Colonic mucosa (tissue), 4 donors: ENCODE data around the gene ELOVL2. TPM values are rescaled to one million over a fixed set of nuclear protein-coding genes. Genes with fewer than 3 reads are reported as not detected.

Experiments used
- DNase-seq: peaks from one replicate; pipeline ENCODE4 v3.0.0-alpha.2; 2020
- H3K27ac ChIP-seq: fragments of 200-600 bp; one replicate; pipeline ENCODE4 v1.8.0; 2021
- H3K27me3 ChIP-seq: fragments of 200-600 bp; one replicate; pipeline ENCODE4 v1.8.0; 2021
- H3K36me3 ChIP-seq: fragments of 200-600 bp; one replicate; pipeline ENCODE4 v1.8.0; 2021
- H3K4me1 ChIP-seq: fragments of 200-600 bp; one replicate; pipeline ENCODE4 v1.8.0; 2021; ENCODE audit warnings: mild to moderate bottlenecking
- H3K4me3 ChIP-seq: fragments of 200-600 bp; one replicate; pipeline ENCODE4 v1.8.0; 2021
- H3K9ac ChIP-seq, 2 donors: one replicate each; pipeline ENCODE4 v1.7.0; 2013; ENCODE audit warnings: control low read depth in 2 of 2, low read depth in 2 of 2, low read length in 2 of 2
- H3K9me3 ChIP-seq: fragments of 200-600 bp; one replicate; pipeline ENCODE4 v1.8.0; 2021
- intact Hi-C: fragments of 100-400 bp; cut with DNase I; formaldehyde crosslinking; loops from one replicate; pipeline ENCODE4 v1.14.1; 2022
- total RNA-seq, 2 donors: library from RNA; stranded (reverse); fragmentation: NEBNext Ultra II Directional in 1 of 2; extraction: Animal tissue kit (Norgen Biotek cat#: 25700) in 1 of 2; gene quantifications; one replicate each; pipeline ENCODE4 v1.2.1, GENCODE V29; 2021
- TF ChIP-seq, protein P1 (sequence below): fragments of 200-600 bp; IDR thresholded peaks from one replicate; pipeline ENCODE4 v1.8.0; 2022; ENCODE audit warnings: antibody characterized with exemption, mild to moderate bottlenecking
- donor health status: healthy.
- donor health status: DM: no; HTN: no; CAD: no.
- donor health status: DM: no; HTN: no; CAD: no.

Gene ELOVL2
- total RNA-seq, 2 donors from 2014 or later, result 0.05 to 0.11 TPM

GRCh38 chr6:11039040-11039439, 5.1 kb downstream of the ELOVL2 start:
- H3K4me1 ChIP-seq, result no peaks in the 10 kb centered on the region
- TF ChIP-seq, protein P1, sequence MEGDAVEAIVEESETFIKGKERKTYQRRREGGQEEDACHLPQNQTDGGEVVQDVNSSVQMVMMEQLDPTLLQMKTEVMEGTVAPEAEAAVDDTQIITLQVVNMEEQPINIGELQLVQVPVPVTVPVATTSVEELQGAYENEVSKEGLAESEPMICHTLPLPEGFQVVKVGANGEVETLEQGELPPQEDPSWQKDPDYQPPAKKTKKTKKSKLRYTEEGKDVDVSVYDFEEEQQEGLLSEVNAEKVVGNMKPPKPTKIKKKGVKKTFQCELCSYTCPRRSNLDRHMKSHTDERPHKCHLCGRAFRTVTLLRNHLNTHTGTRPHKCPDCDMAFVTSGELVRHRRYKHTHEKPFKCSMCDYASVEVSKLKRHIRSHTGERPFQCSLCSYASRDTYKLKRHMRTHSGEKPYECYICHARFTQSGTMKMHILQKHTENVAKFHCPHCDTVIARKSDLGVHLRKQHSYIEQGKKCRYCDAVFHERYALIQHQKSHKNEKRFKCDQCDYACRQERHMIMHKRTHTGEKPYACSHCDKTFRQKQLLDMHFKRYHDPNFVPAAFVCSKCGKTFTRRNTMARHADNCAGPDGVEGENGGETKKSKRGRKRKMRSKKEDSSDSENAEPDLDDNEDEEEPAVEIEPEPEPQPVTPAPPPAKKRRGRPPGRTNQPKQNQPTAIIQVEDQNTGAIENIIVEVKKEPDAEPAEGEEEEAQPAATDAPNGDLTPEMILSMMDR, result no peak
- intact Hi-C loops, result no loop called here
- no peaks in the 10 kb centered on the region for H3K9me3 ChIP-seq
- peaks cover 11% of the 10 kb centered on the region for H3K27me3 ChIP-seq
- no peak overlapping the region for H3K9ac ChIP-seq
- no peak overlapping the region for H3K4me3 ChIP-seq
- no peak for DNase-seq
- no peak overlapping the region for H3K27ac ChIP-seq
- H3K36me3 ChIP-seq, result no peaks in the 10 kb centered on the region

DNA sequence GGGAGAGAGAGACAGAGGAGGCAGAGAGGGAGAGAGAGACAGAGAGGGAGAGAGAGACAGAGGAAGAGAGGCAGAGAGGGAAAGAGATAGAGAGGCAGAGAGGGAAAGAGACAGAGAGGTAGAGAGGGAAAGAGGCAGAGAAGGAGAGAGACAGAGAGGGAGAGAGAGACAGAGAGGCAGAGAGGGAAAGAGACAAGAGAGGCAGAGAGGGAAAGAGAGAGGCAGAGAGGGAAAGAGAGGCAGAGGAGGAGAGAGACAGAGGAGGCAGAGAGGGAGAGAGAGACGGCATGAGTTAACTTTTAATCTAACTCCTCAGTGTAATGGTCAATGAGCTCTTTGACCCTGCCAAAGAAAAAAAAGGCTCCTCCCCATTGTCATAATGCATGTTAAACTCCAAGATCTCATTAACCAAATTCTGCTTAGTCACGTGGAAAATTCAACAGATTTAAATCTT, 7.1 kb downstream of the ELOVL2 start:
- Histone ChIP-seq H3K4me3 (no peak overlapping the region), H3K9ac (no peak overlapping the region), H3K27me3 (peaks cover 4% of the 10 kb centered on the region), H3K36me3 (no peaks in the 10 kb centered on the region), H3K4me1 (no peaks in the 10 kb centered on the region), H3K27ac (no peak overlapping the region), H3K9me3 (no peaks in the 10 kb centered on the region)
- intact Hi-C loops, result no loop called here
- TF ChIP-seq, protein P1, result no peak
- no peak for DNase-seq

DNA sequence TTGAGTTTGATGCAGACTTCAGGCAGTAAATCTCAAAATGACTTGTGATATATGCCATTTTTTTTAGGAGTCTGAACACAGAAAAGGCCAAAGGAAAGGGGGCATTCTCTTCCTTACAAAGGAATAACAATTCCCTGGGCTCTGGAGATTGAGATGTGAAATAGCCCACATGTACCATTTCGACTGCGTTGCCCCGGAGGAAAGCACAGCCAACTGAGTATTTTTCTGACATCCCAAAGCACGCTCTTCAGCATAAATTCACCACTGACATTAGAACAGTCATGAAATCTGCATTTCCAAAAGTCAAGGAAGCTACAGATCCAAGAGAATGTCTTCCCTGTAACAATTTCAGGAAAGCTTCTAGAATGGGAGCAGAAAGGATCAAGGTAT, 7.8 kb downstream of the ELOVL2 start:
- Histone ChIP-seq H3K9ac (no peak overlapping the region), H3K4me1 (no peaks in the 10 kb centered on the region), H3K36me3 (no peaks in the 10 kb centered on the region), H3K27me3 (peaks cover 4% of the 10 kb centered on the region), H3K4me3 (no peak overlapping the region), H3K9me3 (no peaks in the 10 kb centered on the region), H3K27ac (no peak overlapping the region)
- no peak for DNase-seq
- intact Hi-C loops, result no loop called here
- TF ChIP-seq, protein P1, result no peak

GRCh38 chr6:11035616-11036350, 8.3 kb downstream of the ELOVL2 start:
- Histone ChIP-seq H3K9me3 (no peaks in the 10 kb centered on the region), H3K27ac (no peak overlapping the region), H3K36me3 (no peaks in the 10 kb centered on the region), H3K4me3 (no peak overlapping the region), H3K27me3 (peaks cover 4% of the 10 kb centered on the region), H3K9ac (no peak overlapping the region), H3K4me1 (no peaks in the 10 kb centered on the region)
- TF ChIP-seq, protein P1, result no peak
- intact Hi-C loops, result no loop called here
- no peak for DNase-seq

GRCh38 chr6:11033825-11034224, 10.3 kb downstream of the ELOVL2 start:
- H3K9ac ChIP-seq, result no peak overlapping the region
- no peaks in the 10 kb centered on the region for H3K9me3 ChIP-seq
- no peaks in the 10 kb centered on the region for H3K4me1 ChIP-seq
- DNase-seq, result no peak
- intact Hi-C loops, result no loop called here
- no peaks in the 10 kb centered on the region for H3K36me3 ChIP-seq
- H3K27me3 ChIP-seq, result peaks cover 4% of the 10 kb centered on the region
- TF ChIP-seq, protein P1, result no peak
- no peak overlapping the region for H3K4me3 ChIP-seq
- no peak overlapping the region for H3K27ac ChIP-seq
